HPDE6-E6E7 (cell line): ENCODE measurements around the gene SLC19A1.

Source experiments
- DNase-seq: peaks from one replicate; pipeline ENCODE4 v3.0.0; 2011; ENCODE audit warnings: missing footprints; ENCODE audit errors: extremely low spot score

The SLC19A1 gene

DNA sequence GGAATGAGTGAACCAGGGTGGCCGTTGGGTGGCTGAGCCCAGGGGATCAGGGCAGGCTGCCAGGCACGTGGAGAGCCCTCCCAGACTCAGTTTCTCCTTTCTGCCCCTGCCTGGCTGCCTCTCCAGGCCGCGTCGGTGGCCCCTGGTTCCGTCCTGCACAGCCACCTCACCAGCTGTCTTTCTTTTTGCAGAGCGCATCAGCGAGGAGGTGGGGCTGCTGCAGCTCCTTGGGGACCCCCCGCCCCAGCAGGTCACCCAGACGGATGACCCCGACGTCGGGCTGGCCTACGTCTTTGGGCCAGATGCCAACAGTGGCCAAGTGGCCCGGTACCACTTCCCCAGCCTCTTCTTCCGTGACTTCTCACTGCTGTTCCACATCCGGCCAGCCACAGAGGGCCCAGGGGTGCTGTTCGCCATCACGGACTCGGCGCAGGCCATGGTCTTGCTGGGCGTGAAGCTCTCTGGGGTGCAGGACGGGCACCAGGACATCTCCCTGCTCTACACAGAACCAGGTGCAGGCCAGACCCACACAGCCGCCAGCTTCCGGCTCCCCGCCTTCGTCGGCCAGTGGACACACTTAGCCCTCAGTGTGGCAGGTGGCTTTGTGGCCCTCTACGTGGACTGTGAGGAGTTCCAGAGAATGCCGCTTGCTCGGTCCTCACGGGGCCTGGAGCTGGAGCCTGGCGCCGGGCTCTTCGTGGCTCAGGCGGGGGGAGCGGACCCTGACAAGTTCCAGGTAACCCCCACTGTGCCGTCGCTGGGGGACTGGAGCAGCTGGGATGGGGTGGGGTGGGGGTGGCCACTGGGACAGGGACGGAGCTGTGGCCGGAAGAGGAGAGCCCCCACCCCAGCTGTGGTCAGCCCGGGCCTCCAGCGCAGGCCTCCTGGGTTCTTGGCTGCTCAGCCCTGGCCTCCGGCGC, 73.9 kb downstream of the SLC19A1 start:
- no peak for DNase-seq

DNA sequence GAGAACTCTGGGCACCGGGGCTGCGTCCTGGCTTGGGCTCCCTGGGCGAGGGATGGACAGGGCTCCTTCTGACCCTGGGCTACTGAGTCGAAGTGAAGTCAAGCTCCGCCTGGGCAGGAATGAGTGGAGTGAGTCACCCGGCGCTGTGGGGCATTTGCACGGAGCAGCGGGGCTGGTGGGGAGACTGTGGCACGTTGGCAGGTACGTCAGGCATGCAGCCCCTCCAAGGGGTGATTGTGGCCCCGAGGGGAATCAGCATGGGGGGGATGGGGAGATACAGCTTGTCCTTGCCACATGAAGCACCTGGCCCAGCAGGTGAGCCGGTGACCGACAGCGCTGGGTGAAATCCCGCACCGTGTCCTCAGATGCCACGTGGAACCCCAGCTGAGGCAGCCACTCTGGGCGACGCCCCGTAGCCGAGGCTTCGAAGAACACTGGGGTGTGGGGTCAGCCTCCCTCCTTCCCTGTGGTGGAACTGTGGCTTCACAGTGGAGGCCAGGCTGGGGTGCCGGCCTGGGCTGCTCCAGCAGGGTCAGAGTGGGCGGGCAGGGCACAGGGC, 74.9 kb downstream of the SLC19A1 start:
- peak; percentile 27 for DNase-seq

DNA sequence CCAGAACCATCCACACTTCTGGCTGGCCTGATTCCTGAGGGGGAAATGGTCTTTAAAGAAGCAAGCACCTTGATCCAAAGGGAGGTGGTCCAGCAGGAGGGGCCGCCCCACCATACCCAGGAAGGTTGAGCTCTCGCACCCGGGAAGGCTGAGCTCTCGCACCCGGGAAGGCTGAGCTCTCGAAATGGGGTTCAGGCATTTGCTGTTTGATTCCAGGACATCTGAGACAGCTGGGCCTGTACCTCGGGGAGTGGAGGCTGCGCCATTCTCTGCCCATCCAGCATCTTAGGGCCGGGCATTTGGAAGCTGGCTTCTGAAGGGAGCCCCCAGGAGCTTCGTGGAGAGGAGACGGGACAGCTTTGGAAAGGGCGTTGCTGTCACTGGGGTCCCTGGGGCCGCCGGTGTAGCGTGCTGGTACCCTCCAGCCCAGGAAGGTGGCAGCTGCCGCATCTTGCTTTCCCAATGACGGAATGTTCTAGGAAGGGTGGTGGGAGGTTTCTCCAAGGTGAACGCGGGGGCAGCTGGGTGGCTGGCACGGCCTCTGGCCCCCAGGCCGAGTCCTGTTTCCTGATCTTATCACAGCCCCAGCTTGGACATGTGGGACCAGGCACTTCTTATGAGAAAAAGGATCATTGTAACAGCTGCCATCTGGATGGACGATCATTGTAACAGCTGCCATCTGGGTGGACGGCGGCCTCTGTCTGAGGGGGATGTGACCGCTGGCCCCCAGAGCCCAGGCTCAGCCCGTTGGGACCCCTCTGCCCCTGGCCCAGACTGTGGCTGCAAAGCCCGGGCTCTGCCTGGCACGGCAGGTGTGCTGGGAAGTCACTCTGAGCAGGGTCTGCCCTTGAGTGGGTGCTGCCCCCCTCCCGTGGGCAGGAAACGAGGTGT, 75.7 kb downstream of the SLC19A1 start:
- no peak for DNase-seq

- DNase-seq: no peak
Observed at GRCh38 chr21:45465611-45466329, 76.5 kb downstream of the SLC19A1 start.

GRCh38 chr21:45465105-45465504, 77.1 kb downstream of the SLC19A1 start:
- DNase-seq: no peak

DNA sequence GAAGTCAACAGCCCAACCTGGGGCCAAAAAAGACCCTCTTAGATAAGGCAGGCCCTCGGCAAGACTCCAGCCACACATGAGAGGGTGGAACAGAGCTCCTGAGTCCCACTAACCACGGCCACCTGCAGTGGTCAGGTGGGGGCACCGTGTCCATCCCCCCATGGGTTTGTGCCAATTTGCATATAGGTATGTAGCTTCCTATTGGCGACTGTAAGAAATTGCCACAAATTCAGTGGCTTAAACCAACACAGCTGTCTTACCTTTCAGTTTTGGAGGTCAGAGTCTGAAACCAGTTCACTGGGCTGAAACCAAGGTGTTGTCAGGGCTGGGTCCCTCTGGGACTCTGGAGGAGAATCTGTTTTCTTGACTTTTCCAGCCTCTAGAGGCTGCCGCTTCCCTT, 77.9 kb downstream of the SLC19A1 start:
- no peak for DNase-seq

DNA sequence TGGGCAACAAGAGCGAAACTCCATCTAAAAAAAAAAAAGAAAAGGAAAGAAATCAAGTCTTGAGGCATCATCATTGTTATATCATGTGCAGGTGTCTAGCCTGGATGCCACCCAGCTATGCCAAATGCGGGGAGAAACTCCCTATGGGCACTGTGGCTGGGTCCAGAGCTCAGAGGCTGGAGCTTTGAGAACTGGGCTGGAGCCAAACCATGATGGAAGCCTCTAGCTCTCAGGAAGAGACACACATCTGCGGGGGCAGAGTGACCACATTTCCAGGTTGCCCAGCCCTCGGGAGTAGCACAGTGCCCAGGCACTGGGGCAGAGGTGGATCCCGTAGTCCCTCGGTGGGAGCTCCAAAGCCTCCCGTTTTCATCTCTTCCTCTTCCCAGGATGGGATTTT, 78.4 kb downstream of the SLC19A1 start:
- no peak for DNase-seq

- DNase-seq: no peak
Observed at GRCh38 chr21:45461806-45462341, 80.4 kb downstream of the SLC19A1 start.

DNA sequence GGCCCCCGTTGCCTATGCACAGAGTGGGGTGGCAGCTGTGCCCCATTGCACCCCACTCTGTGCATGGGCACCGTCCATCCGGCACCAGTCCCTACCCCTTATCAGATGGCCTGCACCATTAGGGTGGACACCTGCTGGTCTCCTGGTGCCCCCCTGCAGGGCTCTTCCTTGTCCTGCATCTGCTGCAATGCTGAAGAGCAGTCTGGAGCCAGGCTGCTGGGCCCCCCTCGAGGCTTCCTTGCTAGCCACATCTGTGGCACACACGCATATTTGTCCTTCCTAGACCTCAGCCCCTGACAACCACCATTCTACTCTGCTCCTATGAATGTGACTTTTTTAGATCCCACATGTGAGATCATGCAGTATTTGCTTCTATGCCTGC, 80.9 kb downstream of the SLC19A1 start:
- DNase-seq: no peak

DNA sequence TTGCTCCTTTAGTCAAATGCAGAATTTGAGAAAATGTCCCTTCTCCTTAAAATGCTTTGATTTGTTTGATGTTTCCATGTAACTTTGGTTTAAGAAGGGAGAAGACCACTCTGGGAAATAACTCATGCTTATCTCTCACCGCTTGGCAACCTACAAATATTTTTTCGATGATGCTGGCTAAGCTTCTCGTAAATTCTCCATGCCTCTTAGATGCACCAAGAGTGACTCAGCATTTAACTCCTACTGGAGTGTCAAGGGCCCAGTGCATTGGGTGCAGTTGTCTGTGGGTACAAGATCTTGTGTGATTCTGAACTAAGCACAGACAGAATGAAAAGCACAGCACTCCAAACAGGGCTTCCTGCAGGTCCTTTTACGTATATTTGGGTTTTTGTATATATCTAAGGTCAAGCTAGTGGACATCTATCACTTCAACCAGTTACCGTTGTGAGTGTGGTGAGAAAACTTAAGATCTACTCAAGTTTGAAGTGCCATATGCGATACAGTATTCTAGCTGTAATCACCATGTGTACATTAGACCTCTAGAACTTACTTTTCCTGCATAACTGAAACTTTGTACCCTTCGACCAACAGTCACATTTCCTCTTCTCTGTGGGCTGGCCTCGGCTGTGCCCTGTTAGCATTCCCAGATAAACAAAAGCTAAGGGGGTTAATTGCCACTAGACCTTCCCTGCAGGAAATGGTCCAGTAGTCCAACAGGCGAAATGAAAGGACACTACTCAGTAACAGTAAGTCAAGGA, 81.5 kb downstream of the SLC19A1 start:
- no peak for DNase-seq

DNA sequence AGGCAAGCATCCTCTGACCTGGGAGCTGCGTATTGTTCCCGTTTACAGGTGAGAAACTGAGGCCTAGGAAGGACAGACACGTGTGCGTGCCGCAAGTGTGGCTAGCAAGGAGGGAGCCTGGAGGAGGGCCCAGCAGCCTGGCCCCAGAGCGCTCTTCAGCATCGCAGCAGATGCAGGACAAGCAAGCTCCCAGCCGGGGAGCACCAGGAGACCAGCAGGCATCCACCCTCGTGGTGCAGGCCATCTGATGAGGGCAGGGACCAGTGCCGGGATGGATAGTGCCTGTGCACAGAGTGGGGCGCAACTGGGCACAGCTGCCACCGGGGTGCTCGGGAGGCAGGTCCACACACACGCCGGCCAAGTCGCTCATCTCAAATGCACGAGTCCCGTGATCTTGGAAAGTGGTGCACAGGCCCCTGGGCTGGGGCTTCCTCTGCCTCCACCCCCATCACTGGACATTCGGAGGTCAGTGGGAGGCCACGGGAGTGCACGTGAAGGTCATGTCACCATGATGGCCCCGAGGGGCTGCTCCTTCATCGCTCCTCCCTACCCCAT, 82.2 kb downstream of the SLC19A1 start:
- DNase-seq: no peak

DNA sequence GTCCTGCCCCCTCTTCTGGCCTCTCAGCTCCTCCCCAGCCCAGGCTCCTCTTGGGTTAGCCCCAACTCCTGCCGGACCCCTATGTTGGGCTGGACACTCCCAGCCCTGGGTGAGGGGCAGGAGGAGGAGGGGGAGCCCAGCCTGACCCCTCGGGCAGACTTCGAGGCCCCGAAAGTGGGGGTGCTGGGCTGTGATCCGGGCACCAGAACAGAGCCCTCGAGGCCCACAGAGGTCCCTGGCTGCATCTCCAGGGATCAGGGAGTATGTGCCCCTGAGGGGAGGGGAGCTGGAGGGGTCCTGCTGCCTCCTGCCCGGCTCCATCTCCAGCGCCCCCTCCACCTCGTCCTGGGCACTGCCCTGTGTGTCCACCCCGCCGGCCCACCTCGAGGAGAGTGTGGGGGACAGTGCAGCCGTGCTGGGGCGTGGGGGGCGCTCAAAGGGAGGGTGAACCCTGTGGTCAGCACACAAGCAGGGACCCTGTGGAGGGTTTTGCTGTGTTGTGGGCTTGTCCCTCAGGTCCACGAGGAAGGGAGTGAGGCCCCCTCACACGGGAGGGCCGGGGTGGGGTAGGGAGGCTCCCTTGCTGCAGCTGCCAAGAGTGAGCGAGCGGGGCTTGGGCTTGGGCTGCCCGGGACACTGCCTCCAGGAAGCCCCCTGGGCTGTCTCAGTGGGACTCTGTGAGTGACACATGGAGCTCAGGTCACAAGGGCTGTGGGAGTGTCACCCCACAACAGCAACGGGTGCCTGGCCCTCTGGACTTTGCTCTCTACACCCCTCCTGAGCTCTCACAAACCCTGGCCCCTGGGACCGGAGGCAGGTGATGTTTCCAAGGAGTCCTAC, 82.8 kb downstream of the SLC19A1 start:
- no peak for DNase-seq

GRCh38 chr21:45458281-45459170, 83.7 kb downstream of the SLC19A1 start:
- DNase-seq: no peak

GRCh38 chr21:45457832-45458172, 84.4 kb downstream of the SLC19A1 start:
- DNase-seq: no peak

DNA sequence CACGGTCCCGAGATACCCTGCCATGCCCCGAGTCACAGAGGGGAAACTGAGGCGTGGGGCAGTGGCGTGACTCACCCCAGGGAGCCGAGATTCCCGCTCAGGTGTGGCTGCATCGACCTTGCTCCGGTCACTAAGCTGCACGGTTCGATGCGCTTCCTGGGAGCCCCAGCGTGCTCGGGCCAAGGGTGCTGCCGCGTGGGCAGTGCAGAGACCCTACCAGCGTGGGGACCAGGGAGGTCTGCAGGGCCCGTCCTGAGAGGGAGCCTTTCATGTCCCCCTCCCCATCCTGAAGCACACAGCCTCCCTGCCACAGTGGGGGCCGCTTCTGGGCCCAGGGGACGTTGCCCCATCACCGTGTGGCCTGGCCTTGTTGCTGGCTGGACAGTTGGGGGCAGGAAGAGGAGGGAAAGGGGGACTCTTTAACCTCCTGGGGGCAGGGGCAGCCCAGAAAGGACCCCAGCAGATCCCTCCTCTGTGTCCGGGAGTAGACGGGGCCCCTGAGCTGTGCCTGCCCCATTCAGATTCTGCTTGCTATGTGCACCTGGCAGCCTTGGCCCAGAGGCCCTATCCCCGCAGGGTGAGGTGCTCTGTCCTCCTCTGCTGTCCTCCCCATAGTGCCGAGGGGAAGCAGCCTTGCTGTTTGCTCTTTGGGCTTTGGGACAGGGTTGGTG, 84.9 kb downstream of the SLC19A1 start:
- DNase-seq: no peak

GRCh38 chr21:45456584-45457160, 85.6 kb downstream of the SLC19A1 start:
- no peak for DNase-seq
